Left lung (tissue), 10 donors: ENCODE data around the gene MUC22. TPM values are rescaled to one million over a fixed set of nuclear protein-coding genes. Genes with fewer than 3 reads are reported as not detected.

Experiments
- ATAC-seq: fragments of 200-7000 bp; cut with Tn5 transposase; one replicate; pipeline ENCODE4 v1.9.1; 2020; ENCODE audit warnings: moderate library complexity
- DNase-seq, 4 donors: peaks; one replicate each; pipeline ENCODE4 v3.0.0-alpha.2; 2013 to 2020
- H3K27ac ChIP-seq, 2 donors: fragments of 200-600 bp; sonication (generic) in 1 of 2; one replicate each; pipeline versions ENCODE4 v1.5.0 to v1.8.0; 2020 to 2021
- H3K27me3 ChIP-seq, 2 donors: fragments of 200-600 bp; sonication (generic) in 1 of 2; one replicate each; pipeline versions ENCODE4 v1.5.0 to v1.8.0; 2020 to 2021
- H3K36me3 ChIP-seq, 2 donors: fragments of 200-600 bp; sonication (generic) in 1 of 2; one replicate each; pipeline versions ENCODE4 v1.5.0 to v1.8.0; 2020 to 2021
- H3K4me1 ChIP-seq, 2 donors: fragments of 200-600 bp; one replicate each; pipeline ENCODE4 v1.8.0; 2021
- H3K4me3 ChIP-seq, 2 donors: fragments of 200-600 bp; sonication (generic) in 1 of 2; one replicate each; pipeline versions ENCODE4 v1.5.0 to v1.8.0; 2020 to 2021; ENCODE audit warnings: mild to moderate bottlenecking in 1 of 2
- H3K9me3 ChIP-seq, 2 donors: fragments of 200-600 bp; sonication (generic) in 1 of 2; one replicate each; pipeline versions ENCODE4 v1.5.0 to v1.8.0; 2020 to 2021
- CTCF ChIP-seq, 2 donors: fragments of 200-600 bp; sonication (generic) in 1 of 2; IDR thresholded peaks; one replicate each; pipeline versions ENCODE4 v1.5.0 to v1.8.0; 2021; ENCODE audit warnings: antibody characterized with exemption in 2 of 2
- intact Hi-C, 2 donors: fragments of 100-400 bp; cut with DNase I; formaldehyde crosslinking; loops; one replicate each; pipeline versions ENCODE4 v1.11.2 to v1.14.2; 2022
- polyA plus RNA-seq, 6 donors: library from polyadenylated mRNA; unstranded; fragments of 120-200 nt; gene quantifications; one replicate each; pipeline ENCODE4 v1.2.1, GENCODE V29; 2013; ENCODE audit not compliant: insufficient read length in 6 of 6
- total RNA-seq, 2 donors: library from RNA; stranded (reverse); fragmentation: NEBNext Ultra II Directional; extraction: Animal tissue kit (Norgen Biotek cat#: 25700); gene quantifications; one replicate each; pipeline ENCODE4 v1.2.1, GENCODE V29; 2021
- donor health status: DM: no; HTN: yes; CAD: no.
- donor health status: DM: no; HTN: no; CAD: no.

Gene MUC22
- total and polyA plus RNA-seq, 8 donors: 0.20 TPM; not detected in 7

- H3K27me3 ChIP-seq: no peaks in the 10 kb centered on the region
- no peaks in the 10 kb centered on the region for H3K4me1 ChIP-seq
- no peak for TF ChIP-seq CTCF (IDR thresholded peaks at IDR 0.05)
- DNase-seq: no peak
- ATAC-seq: no peak
- H3K9me3 ChIP-seq: no peaks in the 10 kb centered on the region
- H3K36me3 ChIP-seq: no peaks in the 10 kb centered on the region
- intact Hi-C loops: no loop called here
- H3K4me3 ChIP-seq: no peak overlapping the region
- no peak overlapping the region for H3K27ac ChIP-seq
These were observed 28.3 kb downstream of the MUC22 start for GRCh38 chr6:31038559-31038958.

- DNase-seq: no peak
These were observed 30.5 kb downstream of the MUC22 start for GRCh38 chr6:31040801-31041200.

GRCh38 chr6:31041372-31041974 is 31.2 kb downstream of the MUC22 start:
- no peak for TF ChIP-seq CTCF (IDR thresholded peaks at IDR 0.05)
- intact Hi-C loops: no loop called here
- peak overlapping the region; percentile 25 to 69 for H3K27ac ChIP-seq
- H3K9me3 ChIP-seq: no peaks in the 10 kb centered on the region
- ATAC-seq (peak; percentile 70), DNase-seq (peak in 2 of 4 donors; percentile 44 to 45)
- H3K27me3 ChIP-seq: no peaks in the 10 kb centered on the region
- no peak overlapping the region for H3K4me3 ChIP-seq
- H3K36me3 ChIP-seq: no peaks in the 10 kb centered on the region
- H3K4me1 ChIP-seq: no peaks in the 10 kb centered on the region

More at GRCh38 chr6:31040801-31041200, 30.5 kb downstream of the MUC22 start:
- Histone ChIP-seq H3K9me3 (no peaks in the 10 kb centered on the region), H3K36me3 (no peaks in the 10 kb centered on the region), H3K27me3 (no peaks in the 10 kb centered on the region), H3K4me3 (no peak overlapping the region), H3K4me1 (no peaks in the 10 kb centered on the region), H3K27ac (peak overlapping the region in 1 of 2 donors; percentile 69)
- ATAC-seq: no peak
- intact Hi-C loops: no loop called here
- TF ChIP-seq CTCF (IDR thresholded peaks at IDR 0.05): no peak

- Histone ChIP-seq H3K4me1 (no peaks in the 10 kb centered on the region), H3K9me3 (no peaks in the 10 kb centered on the region), H3K27me3 (no peaks in the 10 kb centered on the region), H3K4me3 (no peak overlapping the region), H3K36me3 (no peaks in the 10 kb centered on the region), H3K27ac (no peak overlapping the region)
- ATAC-seq (peak; percentile 67), DNase-seq (peak in 2 of 4 donors; percentile 43 to 65)
- peak in 1 of 2 donors; percentile 40 for TF ChIP-seq CTCF (IDR thresholded peaks at IDR 0.05)
- intact Hi-C loops: no loop called here
These were observed 32.5 kb downstream of the MUC22 start for GRCh38 chr6:31042806-31043205.

- no peaks in the 10 kb centered on the region for H3K27me3 ChIP-seq
- ATAC-seq (peak; percentile 69), DNase-seq (no peak)
- H3K9me3 ChIP-seq: no peaks in the 10 kb centered on the region
- intact Hi-C loops: no loop called here
- TF ChIP-seq CTCF (IDR thresholded peaks at IDR 0.05): no peak
- no peak overlapping the region for H3K4me3 ChIP-seq
- no peaks in the 10 kb centered on the region for H3K36me3 ChIP-seq
- no peak overlapping the region for H3K27ac ChIP-seq
- no peaks in the 10 kb centered on the region for H3K4me1 ChIP-seq
These were observed 37.8 kb downstream of the MUC22 start for GRCh38 chr6:31048099-31048498.
